ENCODE results near the gene GLI1.
"Not testable (repeated sequence)": the region's sequence is repeated elsewhere in the genome, so short reads cannot be mapped to it uniquely, and the experiment has no call there.

The GLI1 gene

GRCh38 chr12:57459750-57460467, at the start of gene GLI1:
TSS of gene GLI1 (plus strand) at chr12:57459785. CDS start at chr12:57463692, 3,907 bp downstream.
- peak; percentile 39 for DNase-seq (ENCODE audit: low read depth)
- no peak for TF ChIP-seq CTCF (conservative IDR thresholded peaks at IDR 0.05; ENCODE audit: low read depth, low read length)
- H3K4me3 ChIP-seq (ENCODE audit: low read depth, low read length) = peak within 1 kb of the TSS; percentile 73

DNA sequence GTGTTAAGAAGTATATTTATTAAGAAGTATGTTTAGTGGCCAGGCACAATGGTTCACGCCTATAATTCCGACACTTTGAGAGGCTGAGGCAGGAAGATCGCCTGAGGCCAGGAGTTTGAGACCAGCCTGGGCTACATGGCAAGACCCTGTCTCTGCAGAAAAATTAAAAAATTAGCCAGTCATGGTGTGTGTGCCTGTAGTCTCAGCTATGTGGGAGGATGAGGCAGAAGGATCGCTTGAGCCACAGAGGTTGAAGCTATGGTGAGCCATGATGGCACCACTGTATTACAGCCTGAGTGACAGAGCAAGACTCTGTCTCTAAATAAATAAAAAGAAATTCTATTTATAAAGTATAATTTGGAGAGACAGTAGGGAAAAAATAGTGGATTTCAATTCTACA, 49.1 kb upstream of the GLI1 start:
- no peak for DNase-seq (ENCODE audit: low read depth)
- H3K4me3 ChIP-seq (ENCODE audit: low read depth, low read length) = no peak overlapping the region
- no peak for TF ChIP-seq CTCF (conservative IDR thresholded peaks at IDR 0.05; ENCODE audit: low read depth, low read length)

DNA sequence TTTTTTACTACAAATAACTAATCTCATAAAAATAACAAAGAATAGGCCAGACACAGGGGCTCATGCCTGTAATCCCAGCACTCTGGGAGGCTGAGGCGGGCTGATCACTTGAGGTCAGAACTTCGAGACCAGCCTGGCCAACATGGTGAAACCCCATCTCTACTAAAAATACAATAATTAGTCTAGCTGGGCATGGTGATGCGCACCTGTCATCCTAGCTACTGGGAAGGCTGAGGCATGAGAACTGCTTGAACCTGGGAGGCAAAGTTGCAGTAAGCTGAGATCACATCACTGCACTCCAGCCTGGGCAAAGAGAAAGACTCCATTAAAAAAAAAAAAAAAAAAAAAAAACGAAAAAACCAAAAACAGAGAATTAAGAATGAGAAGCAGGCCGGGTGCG, 45.4 kb upstream of the GLI1 start:
- not testable (repeated sequence) for DNase-seq (ENCODE audit: low read depth); H3K4me3 ChIP-seq (ENCODE audit: low read depth, low read length)

GRCh38 chr12:57415088-57415487, 44.5 kb upstream of the GLI1 start:
- DNase-seq (ENCODE audit: low read depth) = no peak
- TF ChIP-seq CTCF (conservative IDR thresholded peaks at IDR 0.05; ENCODE audit: low read depth, low read length) = no peak
- H3K4me3 ChIP-seq (ENCODE audit: low read depth, low read length) = no peak overlapping the region

DNA sequence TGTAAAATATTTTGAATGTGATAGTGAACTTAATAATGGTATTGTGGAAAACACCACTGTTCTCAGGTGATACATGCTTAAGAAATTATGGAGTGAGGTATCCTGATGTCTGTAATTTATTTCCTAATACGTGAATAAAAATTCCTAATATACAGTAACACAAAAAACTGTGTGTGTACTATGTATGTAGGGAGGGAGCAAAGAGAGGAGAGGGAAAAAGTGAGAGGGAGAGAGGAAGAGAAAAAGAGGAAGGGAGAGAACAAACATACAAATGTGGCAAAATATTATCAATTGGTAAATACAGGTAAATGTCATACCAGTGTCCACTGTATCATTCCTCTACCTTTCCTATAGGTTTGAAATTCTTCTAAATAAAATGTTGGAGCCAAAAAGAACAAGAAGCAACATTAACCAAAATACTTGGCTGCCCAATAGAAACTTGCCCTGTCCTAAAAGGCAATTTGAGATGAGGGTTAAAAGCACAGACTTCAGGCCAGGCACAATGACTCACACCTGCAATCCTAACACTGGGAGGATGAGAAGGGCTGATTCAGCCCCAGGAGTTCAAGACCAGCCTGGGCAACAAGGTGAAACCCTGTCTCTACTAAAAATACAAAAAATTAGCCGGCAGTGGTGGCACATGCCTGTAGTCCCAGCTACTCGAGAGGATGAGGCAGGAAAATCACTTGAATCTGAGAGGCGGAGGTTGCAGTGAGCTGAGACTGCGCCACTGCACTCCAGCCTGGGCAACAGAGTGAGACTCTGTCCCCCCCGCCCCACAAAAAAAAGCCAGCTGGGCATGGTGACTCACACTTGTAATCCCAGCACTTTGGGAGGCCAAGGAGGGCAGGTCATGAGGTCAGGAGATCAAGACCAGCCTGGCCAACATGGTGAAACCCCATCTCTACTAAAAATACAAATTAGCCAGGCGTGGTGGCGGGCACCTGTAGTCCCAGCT, 43.3 kb upstream of the GLI1 start:
- peak; percentile 19 for DNase-seq (ENCODE audit: low read depth)
- H3K4me3 ChIP-seq (ENCODE audit: low read depth, low read length) = no peak overlapping the region

GRCh38 chr12:57418255-57418654, 41.3 kb upstream of the GLI1 start:
- no peak for TF ChIP-seq CTCF (conservative IDR thresholded peaks at IDR 0.05; ENCODE audit: low read depth, low read length)
- no peak for DNase-seq (ENCODE audit: low read depth)
- H3K4me3 ChIP-seq (ENCODE audit: low read depth, low read length) = no peak overlapping the region

More for the DNA sequence above, 43.3 kb upstream of the GLI1 start:
- TF ChIP-seq CTCF (conservative IDR thresholded peaks at IDR 0.05; ENCODE audit: low read depth, low read length) = no peak

DNA sequence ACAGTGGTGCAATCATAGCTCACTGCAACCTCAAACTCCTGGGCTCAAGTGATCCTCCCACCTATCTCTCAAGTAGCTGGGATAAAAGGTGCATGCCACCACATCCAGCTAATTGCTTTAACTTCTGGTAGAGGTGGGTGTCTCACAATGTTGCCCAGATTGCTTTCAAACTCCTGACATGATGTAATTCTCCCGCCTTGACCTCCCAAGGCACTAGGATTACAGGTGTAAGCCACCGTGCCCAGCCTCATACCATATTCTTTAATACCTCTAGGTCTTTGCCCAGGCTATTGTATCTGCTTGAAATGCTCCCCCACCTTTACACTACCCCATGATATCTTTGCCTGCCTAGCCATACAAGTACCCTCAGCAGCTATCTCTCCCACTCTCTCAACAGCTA, 40.1 kb upstream of the GLI1 start:
- TF ChIP-seq CTCF (conservative IDR thresholded peaks at IDR 0.05; ENCODE audit: low read depth, low read length) = no peak

More for the DNA sequence above, 40.1 kb upstream of the GLI1 start:
- no peak overlapping the region for H3K4me3 ChIP-seq (ENCODE audit: low read depth, low read length)
- no peak for DNase-seq (ENCODE audit: low read depth)
